ENCODE results near the gene MS4A8.

DNA sequence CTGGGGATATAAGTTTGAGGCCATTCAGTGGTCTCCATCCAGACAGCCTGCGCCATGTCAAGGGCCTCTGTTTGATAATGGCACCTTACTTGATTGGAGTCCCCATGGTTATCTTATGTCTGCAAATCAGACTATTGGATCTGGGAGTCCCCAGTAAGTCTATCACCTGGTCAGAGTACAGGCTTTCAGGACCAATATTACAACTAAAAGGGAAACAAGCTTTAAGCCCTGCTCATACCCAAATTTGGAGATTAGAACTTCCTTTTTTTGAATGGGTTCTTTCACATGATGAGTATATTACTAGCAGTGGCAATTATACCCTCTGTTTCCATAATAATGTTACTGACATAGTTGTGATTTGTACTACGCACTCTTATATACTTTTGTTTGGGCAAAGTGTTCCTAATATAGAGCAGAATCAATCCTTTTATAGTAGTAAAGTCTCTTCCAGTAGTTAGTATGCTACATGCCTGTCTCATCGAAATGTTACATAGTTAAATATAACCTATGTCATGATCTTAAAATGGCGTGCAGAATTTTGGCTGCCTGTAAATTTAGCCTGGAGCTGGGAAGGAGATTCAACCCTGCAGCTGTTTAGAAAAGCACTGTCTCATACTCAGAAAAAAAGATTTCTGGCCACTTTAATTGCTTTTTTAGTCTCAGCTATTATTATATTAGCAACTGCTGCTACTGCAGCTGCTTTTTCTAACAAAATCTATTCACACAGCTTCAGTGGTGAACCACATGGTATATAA is 62.2 kb downstream of the MS4A8 start:
- TF ChIP-seq, protein P1, sequence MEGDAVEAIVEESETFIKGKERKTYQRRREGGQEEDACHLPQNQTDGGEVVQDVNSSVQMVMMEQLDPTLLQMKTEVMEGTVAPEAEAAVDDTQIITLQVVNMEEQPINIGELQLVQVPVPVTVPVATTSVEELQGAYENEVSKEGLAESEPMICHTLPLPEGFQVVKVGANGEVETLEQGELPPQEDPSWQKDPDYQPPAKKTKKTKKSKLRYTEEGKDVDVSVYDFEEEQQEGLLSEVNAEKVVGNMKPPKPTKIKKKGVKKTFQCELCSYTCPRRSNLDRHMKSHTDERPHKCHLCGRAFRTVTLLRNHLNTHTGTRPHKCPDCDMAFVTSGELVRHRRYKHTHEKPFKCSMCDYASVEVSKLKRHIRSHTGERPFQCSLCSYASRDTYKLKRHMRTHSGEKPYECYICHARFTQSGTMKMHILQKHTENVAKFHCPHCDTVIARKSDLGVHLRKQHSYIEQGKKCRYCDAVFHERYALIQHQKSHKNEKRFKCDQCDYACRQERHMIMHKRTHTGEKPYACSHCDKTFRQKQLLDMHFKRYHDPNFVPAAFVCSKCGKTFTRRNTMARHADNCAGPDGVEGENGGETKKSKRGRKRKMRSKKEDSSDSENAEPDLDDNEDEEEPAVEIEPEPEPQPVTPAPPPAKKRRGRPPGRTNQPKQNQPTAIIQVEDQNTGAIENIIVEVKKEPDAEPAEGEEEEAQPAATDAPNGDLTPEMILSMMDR (IDR thresholded peaks at IDR 0.05; ENCODE audit: insufficient read depth, low read depth, low read length), result no peak
- TF ChIP-seq EZH2 (IDR thresholded peaks at IDR 0.05; ENCODE audit: insufficient read depth, low read length), result no peak

Measured in astrocyte (in vitro differentiated cells and primary cell).